Measurements from ENCODE around the gene TLCD1. TPM values are rescaled to one million over a fixed set of nuclear protein-coding genes. Genes with fewer than 3 reads are reported as not detected.

TLCD1 gene
- total and polyA plus RNA-seq, 2 donors from 2014 or later: 25.3 to 30.0 TPM

GRCh38 chr17:28698253-28698941, 27.6 kb downstream of the TLCD1 start:
- intact Hi-C loops (cut with DNase I): no loop called here
- Histone ChIP-seq H3K36me3 (ENCODE audit: control insufficient read depth in 2 of 3, insufficient read depth in 3 of 3, low read length in 3 of 3) (peaks cover 2 to 86% (median 80%) of the 10 kb centered on the region in 3 donors), H3K27me3 (ENCODE audit: control insufficient read depth, insufficient read depth, low read length) (no peaks in the 10 kb centered on the region), H3K27ac (ENCODE audit: low read depth in 2 of 2, low read length in 2 of 2) (peak overlapping the region in 1 of 2 donors; percentile 7), H3K4me3 (ENCODE audit: low read length in 3 of 3) (no peak overlapping the region), H3K9me3 (ENCODE audit: control insufficient read depth in 2 of 3, insufficient read depth in 1 of 3, low read length in 3 of 3) (no peaks in the 10 kb centered on the region), H3K4me1 (ENCODE audit: control insufficient read depth in 2 of 3, insufficient read depth in 2 of 3, low read depth in 1 of 3, low read length in 3 of 3) (peaks cover 0 to 10% (median 3%) of the 10 kb centered on the region in 3 donors), H3K9ac (ENCODE audit: low read length in 3 of 3) (no peak overlapping the region)
- FAIRE-seq: no peak
- DNase-seq: peak in 4 of 5 donors; percentile 6 to 72 (median 36)
- TF ChIP-seq CTCF (IDR thresholded peaks at IDR 0.05; ENCODE audit: borderline replicate concordance, extremely low read depth, insufficient read depth): no peak

GRCh38 chr17:28693869-28694268, 32.2 kb downstream of the TLCD1 start:
- H3K27me3 ChIP-seq (ENCODE audit: control insufficient read depth, insufficient read depth, low read length): no peaks in the 10 kb centered on the region
- intact Hi-C loops (cut with DNase I): no loop called here
- no peaks in the 10 kb centered on the region for H3K9me3 ChIP-seq (ENCODE audit: control insufficient read depth in 2 of 3, insufficient read depth in 1 of 3, low read length in 3 of 3)
- no peak for FAIRE-seq
- H3K27ac ChIP-seq (ENCODE audit: low read depth in 2 of 2, low read length in 2 of 2): no peak overlapping the region
- H3K36me3 ChIP-seq (ENCODE audit: control insufficient read depth in 2 of 3, insufficient read depth in 3 of 3, low read length in 3 of 3): peaks cover 6 to 72% (median 59%) of the 10 kb centered on the region in 3 donors
- DNase-seq: peak in 1 of 5 donors; percentile 13
- no peak overlapping the region for H3K9ac ChIP-seq (ENCODE audit: low read length in 3 of 3)
- no peak overlapping the region for H3K4me3 ChIP-seq (ENCODE audit: low read length in 3 of 3)
- TF ChIP-seq CTCF (IDR thresholded peaks at IDR 0.05; ENCODE audit: borderline replicate concordance, extremely low read depth, insufficient read depth): no peak
- H3K4me1 ChIP-seq (ENCODE audit: control insufficient read depth in 2 of 3, insufficient read depth in 2 of 3, low read depth in 1 of 3, low read length in 3 of 3): peaks cover 0 to 8% (median 3%) of the 10 kb centered on the region in 3 donors

- Histone ChIP-seq H3K36me3 (ENCODE audit: control insufficient read depth in 2 of 3, insufficient read depth in 3 of 3, low read length in 3 of 3) (peaks cover 21 to 73% (median 60%) of the 10 kb centered on the region in 3 donors), H3K9ac (ENCODE audit: low read length in 3 of 3) (no peak overlapping the region), H3K27me3 (ENCODE audit: control insufficient read depth, insufficient read depth, low read length) (no peaks in the 10 kb centered on the region), H3K27ac (ENCODE audit: low read depth in 2 of 2, low read length in 2 of 2) (no peak overlapping the region), H3K4me1 (ENCODE audit: control insufficient read depth in 2 of 3, insufficient read depth in 2 of 3, low read depth in 1 of 3, low read length in 3 of 3) (no peaks in the 10 kb centered on the region), H3K4me3 (ENCODE audit: low read length in 3 of 3) (no peak overlapping the region), H3K9me3 (ENCODE audit: control insufficient read depth in 2 of 3, insufficient read depth in 1 of 3, low read length in 3 of 3) (no peaks in the 10 kb centered on the region)
- DNase-seq (no peak), FAIRE-seq (no peak)
- no peak for TF ChIP-seq CTCF (IDR thresholded peaks at IDR 0.05; ENCODE audit: borderline replicate concordance, extremely low read depth, insufficient read depth)
- intact Hi-C loops (cut with DNase I): no loop called here
Measured at GRCh38 chr17:28689011-28689410, 37.0 kb downstream of the TLCD1 start.

All from kidney (tissue), 14 donors.